Thymus (tissue), 11 donors: ENCODE results near the gene CHAF1A. TPM values are rescaled to one million over a fixed set of nuclear protein-coding genes. Genes with fewer than 3 reads are reported as not detected.

ENCODE experiments used
- DNase-seq, 9 donors: peaks; one replicate each; pipeline ENCODE4 v3.0.0-alpha.2; 2013; ENCODE audit warnings: low spot score in 9 of 9, low read depth in 6 of 9, missing footprints in 1 of 9
- H3K27ac ChIP-seq, 2 donors: one replicate each; pipeline ENCODE4 v1.5.1; 2013; ENCODE audit warnings: control low read depth in 1 of 2, low read depth in 1 of 2, low read length in 1 of 2, mild to moderate bottlenecking in 1 of 2, moderate library complexity in 1 of 2
- H3K27me3 ChIP-seq, 2 donors: one replicate each; pipeline ENCODE4 v1.5.1; 2013; ENCODE audit warnings: low read length in 1 of 2; ENCODE audit not compliant: control insufficient read depth in 2 of 2, insufficient read depth in 1 of 2
- H3K36me3 ChIP-seq, 2 donors: one replicate each; pipeline ENCODE4 v1.5.1; 2013; ENCODE audit warnings: low read length in 1 of 2, mild to moderate bottlenecking in 1 of 2, moderate library complexity in 1 of 2; ENCODE audit not compliant: control insufficient read depth in 2 of 2, insufficient read depth in 2 of 2
- H3K4me1 ChIP-seq, 2 donors: one replicate each; pipeline ENCODE4 v1.5.1; 2013; ENCODE audit warnings: low read length in 2 of 2; ENCODE audit not compliant: control insufficient read depth in 2 of 2, insufficient read depth in 2 of 2
- H3K4me3 ChIP-seq, 2 donors: one replicate each; pipeline ENCODE4 v1.5.1; 2013; ENCODE audit warnings: low read length in 2 of 2, control low read depth in 1 of 2, mild to moderate bottlenecking in 1 of 2
- H3K9me3 ChIP-seq, 2 donors: one replicate each; pipeline ENCODE4 v1.5.1; 2013; ENCODE audit warnings: low read length in 1 of 2, mild to moderate bottlenecking in 1 of 2; ENCODE audit not compliant: control insufficient read depth in 2 of 2, insufficient read depth in 1 of 2
- WGBS: extraction: QIAGEN DNeasy Blood & Tissue Kit; methylation state at CpG from one replicate; pipeline ENCODE4 v1.1.7; 2013; 5-methylcytosine and 5-hydroxymethylcytosine counted together
- polyA plus RNA-seq: library from polyadenylated mRNA; stranded (reverse); fragments of 200-250 nt; gene quantifications from one replicate; pipeline ENCODE4 v1.2.3, GENCODE V29; 2013
- total RNA-seq: library from RNA; stranded (reverse); fragments of 120-200 nt; gene quantifications from one replicate; pipeline ENCODE4 v1.2.4, GENCODE V29; 2013
- donor health status: healthy.

The CHAF1A gene
- total and polyA plus RNA-seq, 2 donors: 3.5 to 19.5 TPM

DNA sequence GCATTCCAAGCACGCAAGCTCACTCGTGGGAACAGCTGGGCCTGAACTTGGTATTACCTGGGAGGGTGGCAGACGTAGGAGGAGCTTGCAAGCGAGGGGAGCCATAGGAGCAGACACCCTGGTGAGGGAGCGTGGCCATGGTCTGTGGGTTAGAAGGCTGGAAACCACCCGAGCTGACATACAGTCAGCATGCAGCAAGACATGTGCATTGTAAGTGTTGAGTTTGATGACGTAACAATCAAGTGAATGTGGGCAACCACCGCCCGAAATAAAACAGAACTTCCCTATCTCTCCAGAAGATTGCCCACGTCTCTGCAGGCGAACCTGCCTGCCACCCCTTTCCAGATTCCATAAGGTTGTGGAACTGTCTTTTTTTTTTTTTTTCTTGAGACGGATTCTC, 28.3 kb downstream of the CHAF1A start:
- no peaks in the 10 kb centered on the region for H3K4me1 ChIP-seq
- WGBS: 95% methylated on average over 12 of the region's 12 CpGs
- no peaks in the 10 kb centered on the region for H3K27me3 ChIP-seq
- DNase-seq: peak in 1 of 9 donors; percentile 11
- H3K4me3 ChIP-seq: no peak overlapping the region
- peaks cover 56 to 72% of the 10 kb centered on the region in 2 donors for H3K36me3 ChIP-seq
- no peaks in the 10 kb centered on the region for H3K9me3 ChIP-seq
- no peak overlapping the region for H3K27ac ChIP-seq

GRCh38 chr19:4431296-4431695, 28.9 kb downstream of the CHAF1A start:
- no peak for DNase-seq
- Histone ChIP-seq H3K4me3 (no peak overlapping the region), H3K4me1 (no peaks in the 10 kb centered on the region), H3K27ac (no peak overlapping the region), H3K36me3 (peaks cover 60 to 73% of the 10 kb centered on the region in 2 donors), H3K27me3 (no peaks in the 10 kb centered on the region), H3K9me3 (no peaks in the 10 kb centered on the region)
- WGBS: 92% methylated on average over 9 of the region's 9 CpGs

DNA sequence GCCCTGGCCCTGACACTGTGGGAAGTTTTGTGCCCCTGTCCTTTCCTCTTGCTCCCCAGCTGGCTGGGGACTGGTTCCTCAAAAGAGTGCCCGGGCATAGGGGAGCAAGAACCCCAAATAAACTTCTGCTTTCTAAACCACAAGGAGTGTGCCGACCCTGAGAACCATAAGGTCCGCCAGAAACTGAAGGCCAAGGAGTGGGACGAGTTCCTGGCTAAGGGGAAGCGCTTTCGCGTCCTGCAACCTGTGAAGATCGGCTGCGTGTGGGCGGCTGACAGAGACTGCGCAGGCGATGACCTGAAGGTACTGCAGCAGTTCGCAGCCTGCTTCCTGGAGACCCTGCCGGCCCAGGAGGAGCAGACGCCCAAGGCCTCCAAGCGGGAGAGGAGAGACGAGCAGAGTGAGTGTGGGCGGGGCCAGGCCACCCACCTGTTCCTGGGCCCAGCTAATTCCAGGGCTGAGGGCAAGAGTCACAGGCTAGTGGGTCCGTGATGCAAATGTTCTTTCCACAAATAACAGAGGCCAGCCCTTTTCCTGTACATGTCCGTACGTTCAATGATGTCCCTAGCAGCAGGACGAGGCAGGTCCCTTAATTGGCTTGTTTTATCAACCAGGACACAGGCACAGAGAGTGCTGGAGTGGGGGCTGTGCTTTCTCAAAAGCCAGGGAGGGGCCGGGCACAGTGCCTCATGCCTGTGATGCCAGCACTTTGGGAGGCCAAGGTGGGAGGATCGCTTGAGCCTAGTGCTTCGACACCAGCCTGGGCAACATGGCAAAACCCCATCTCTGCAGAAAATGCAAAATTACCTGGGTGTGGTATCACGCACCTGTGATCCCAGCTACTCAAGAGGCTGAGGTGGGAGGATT, 29.6 kb downstream of the CHAF1A start:
- 78% methylated on average over 26 of the region's 26 CpGs for WGBS
- Histone ChIP-seq H3K27me3 (no peaks in the 10 kb centered on the region), H3K36me3 (peaks cover 68 to 77% of the 10 kb centered on the region in 2 donors), H3K27ac (no peak overlapping the region), H3K4me1 (no peaks in the 10 kb centered on the region), H3K9me3 (no peaks in the 10 kb centered on the region), H3K4me3 (no peak overlapping the region)
- no peak for DNase-seq

DNA sequence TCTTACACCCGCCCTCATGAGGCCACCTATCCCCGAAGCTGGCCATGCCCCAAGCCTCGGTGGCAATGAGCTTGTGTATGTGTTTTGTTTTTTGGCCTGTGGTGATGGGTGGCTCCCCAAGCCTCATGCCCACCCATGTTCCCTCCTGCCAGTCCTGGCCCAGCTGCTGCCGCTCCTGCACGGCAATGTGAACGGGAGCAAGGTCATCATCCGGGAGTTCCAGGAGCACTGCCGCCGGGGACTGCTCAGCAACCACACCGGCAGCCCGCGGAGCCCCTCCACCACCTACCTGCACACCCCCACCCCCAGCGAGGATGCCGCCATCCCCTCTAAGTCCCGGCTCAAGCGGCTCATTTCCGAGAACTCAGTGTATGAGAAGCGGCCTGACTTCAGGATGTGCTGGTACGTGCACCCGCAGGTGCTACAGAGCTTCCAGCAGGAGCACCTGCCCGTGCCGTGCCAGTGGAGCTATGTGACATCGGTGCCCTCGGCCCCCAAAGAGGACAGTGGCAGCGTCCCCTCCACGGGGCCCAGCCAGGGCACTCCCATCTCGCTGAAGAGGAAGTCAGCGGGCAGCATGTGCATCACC, 30.6 kb downstream of the CHAF1A start:
- no peak overlapping the region for H3K27ac ChIP-seq
- H3K36me3 ChIP-seq: peaks cover 70 to 81% of the 10 kb centered on the region in 2 donors
- no peak for DNase-seq
- WGBS: 97% methylated on average over 28 of the region's 28 CpGs
- no peaks in the 10 kb centered on the region for H3K9me3 ChIP-seq
- H3K4me1 ChIP-seq: no peaks in the 10 kb centered on the region
- H3K27me3 ChIP-seq: no peaks in the 10 kb centered on the region
- no peak overlapping the region for H3K4me3 ChIP-seq

- H3K27me3 ChIP-seq: no peaks in the 10 kb centered on the region
- no peak for DNase-seq
- no peak overlapping the region for H3K27ac ChIP-seq
- H3K9me3 ChIP-seq: no peaks in the 10 kb centered on the region
- H3K4me3 ChIP-seq: no peak overlapping the region
- no peaks in the 10 kb centered on the region for H3K4me1 ChIP-seq
- peaks cover 72 to 73% of the 10 kb centered on the region in 2 donors for H3K36me3 ChIP-seq
- WGBS: 99% methylated on average over 9 of the region's 9 CpGs
Observed at GRCh38 chr19:4434391-4434790, 32.0 kb downstream of the CHAF1A start.

DNA sequence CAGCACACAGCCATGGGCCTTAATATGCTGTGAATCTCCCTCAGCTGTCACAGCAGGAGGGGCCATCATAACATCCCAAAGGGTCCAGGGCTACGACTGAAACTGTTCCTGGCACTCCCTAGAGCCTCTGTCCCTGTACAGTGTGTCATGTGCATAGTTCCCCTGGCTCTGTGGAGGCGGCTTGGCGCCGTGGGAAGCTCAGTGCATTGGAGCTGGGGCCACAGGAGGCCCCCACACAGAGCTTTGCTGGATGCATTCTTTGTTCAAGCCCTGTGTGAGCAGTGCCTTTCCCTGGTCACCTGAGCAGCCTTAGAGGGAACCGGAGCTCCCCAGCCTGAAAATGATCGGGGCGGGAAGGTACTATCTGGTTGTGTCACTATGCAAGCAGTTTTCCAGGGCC, 33.8 kb downstream of the CHAF1A start:
- Histone ChIP-seq H3K9me3 (no peaks in the 10 kb centered on the region), H3K27me3 (no peaks in the 10 kb centered on the region), H3K27ac (no peak overlapping the region), H3K4me3 (no peak overlapping the region), H3K4me1 (no peaks in the 10 kb centered on the region), H3K36me3 (peaks cover 67 to 69% of the 10 kb centered on the region in 2 donors)
- DNase-seq: no peak
- 97% methylated on average over 7 of the region's 7 CpGs for WGBS

GRCh38 chr19:4437103-4437502, 34.7 kb downstream of the CHAF1A start:
- Histone ChIP-seq H3K4me3 (no peak overlapping the region), H3K4me1 (no peaks in the 10 kb centered on the region), H3K27me3 (no peaks in the 10 kb centered on the region), H3K9me3 (no peaks in the 10 kb centered on the region), H3K27ac (no peak overlapping the region), H3K36me3 (peaks cover 62 to 64% of the 10 kb centered on the region in 2 donors)
- 98% methylated on average over 10 of the region's 10 CpGs for WGBS
- no peak for DNase-seq

- peaks cover 53 to 59% of the 10 kb centered on the region in 2 donors for H3K36me3 ChIP-seq
- no peaks in the 10 kb centered on the region for H3K4me1 ChIP-seq
- H3K27ac ChIP-seq: no peak overlapping the region
- WGBS: 93% methylated on average over 12 of the region's 12 CpGs
- no peak overlapping the region for H3K4me3 ChIP-seq
- H3K27me3 ChIP-seq: no peaks in the 10 kb centered on the region
- peaks cover 0 to 4% of the 10 kb centered on the region in 2 donors for H3K9me3 ChIP-seq
- DNase-seq: no peak
Observed at GRCh38 chr19:4439243-4439642, 36.8 kb downstream of the CHAF1A start.

DNA sequence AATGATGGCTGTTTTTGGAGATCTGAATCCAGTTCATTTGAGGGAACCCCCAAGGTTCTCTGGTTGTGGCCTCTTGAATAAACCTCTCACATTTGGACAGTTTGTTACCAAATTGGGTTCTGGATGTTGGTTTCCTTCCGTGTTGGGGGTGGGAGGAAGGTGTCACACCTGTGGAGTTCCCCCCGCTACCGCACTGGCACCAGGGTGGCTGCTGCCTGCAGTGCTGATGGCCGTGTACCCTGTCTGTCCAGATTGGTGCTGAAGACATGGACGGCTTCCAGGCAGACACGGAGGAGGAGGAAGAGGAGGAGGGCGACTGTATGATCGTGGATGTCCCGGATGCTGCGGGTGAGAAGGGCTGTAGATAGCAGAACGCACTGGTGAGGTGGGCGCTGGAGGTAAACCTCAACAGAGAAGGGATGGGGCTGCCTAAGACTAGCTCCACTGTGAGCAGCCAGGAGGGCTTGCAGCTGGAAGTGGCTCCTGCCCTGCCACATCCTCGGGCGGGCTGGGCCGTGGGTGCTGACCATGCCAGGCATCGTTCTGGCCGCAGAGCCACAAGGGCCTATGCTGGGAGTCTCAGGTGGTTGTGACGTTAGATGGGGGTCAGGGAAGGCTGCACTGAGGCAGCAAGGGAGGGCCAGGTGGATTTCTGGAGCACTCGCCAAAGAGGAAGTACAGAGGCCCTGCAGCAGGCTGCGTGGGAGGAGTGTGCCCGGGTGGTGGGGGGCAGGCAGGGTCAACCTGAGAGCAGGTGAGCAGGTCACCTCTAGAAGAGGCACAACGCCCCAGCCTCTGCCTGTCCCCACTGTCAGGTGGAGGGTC, 39.8 kb downstream of the CHAF1A start:
- Histone ChIP-seq H3K36me3 (peaks cover 59 to 71% of the 10 kb centered on the region in 2 donors), H3K9me3 (peaks cover 0 to 4% of the 10 kb centered on the region in 2 donors), H3K4me1 (no peaks in the 10 kb centered on the region), H3K4me3 (no peak overlapping the region), H3K27me3 (no peaks in the 10 kb centered on the region), H3K27ac (no peak overlapping the region)
- WGBS: 87% methylated on average over 22 of the region's 22 CpGs
- no peak for DNase-seq
